K562 (cell line): ENCODE results near the gene ADORA2A. TPM values are rescaled to one million over a fixed set of nuclear protein-coding genes. Genes with fewer than 3 reads are reported as not detected.

ENCODE experiments used
- ATAC-seq: fragments of 200-7000 bp; cut with Tn5 transposase; 3 replicates; pipeline ENCODE4 v1.9.1; 2020; ENCODE audit warnings: moderate library complexity
- BruUV-seq: library from RNA; stranded (reverse); fragments of 400-500 nt; replicated peaks from 2 replicates; lab custom pipeline; 2021; lab: Mats Ljungman, UMichigan
- CTCF ChIA-PET: fragments of 300-600 bp; formaldehyde crosslinking; extraction: SDS; loops from one replicate; lab custom pipeline; 2021; ENCODE audit warnings: low intra/inter-chr PET ratio; lab: Yijun Ruan, JAX
- POLR2A ChIA-PET: fragments of 300-600, 350-650 bp; sonication (Branson Sonifier 250); formaldehyde crosslinking; extraction: SDS; loops from one replicate; lab custom pipeline; 2021; ENCODE audit warnings: antibody characterized with exemption, inconsistent platforms; lab: Yijun Ruan, JAX
- DNase-seq, 4 experiments: peaks; one replicate each; pipeline versions ENCODE4 v3.0.0 to v3.0.0-alpha.2; 2011 to 2018; ENCODE audit warnings: low spot score in 3 of 4, mixed read lengths in 3 of 4; ENCODE audit errors: extremely low read depth in 1 of 4
- FAIRE-seq: peaks from 2 replicates; lab custom pipeline; 2011; peaks lifted over from hg19 to GRCh38; lab: Jason Lieb, UNC
- H2AFZ ChIP-seq: 2 replicates; pipeline ENCODE4 v1.6.0; 2011; ENCODE audit warnings: low read depth, low read length, control low read depth, inconsistent platforms
- H3K27ac ChIP-seq: fragments of 200-600 bp; 3 replicates; pipeline ENCODE4 v1.8.0; 2011; ENCODE audit warnings: low read depth, mild to moderate bottlenecking, control low read depth, inconsistent platforms, low read length, moderate library complexity, mixed read lengths; ENCODE audit errors: extremely low read depth
- H3K27me3 ChIP-seq, 2 experiments: fragments of 300-600 bp in 1 of 2; 2 replicates in 1 of 2; 3 replicates in 1 of 2; pipeline versions ENCODE4 v1.6.0 to v1.8.0; 2011; ENCODE audit warnings: inconsistent platforms in 2 of 2, low read length in 2 of 2, mild to moderate bottlenecking in 1 of 2, mixed read lengths in 1 of 2, moderate library complexity in 1 of 2; ENCODE audit not compliant: control insufficient read depth in 2 of 2, insufficient read depth in 2 of 2
- H3K36me3 ChIP-seq: fragments of 300-600 bp; 3 replicates; pipeline ENCODE4 v1.8.0; 2011; ENCODE audit warnings: mild to moderate bottlenecking, low read length, inconsistent platforms; ENCODE audit not compliant: control insufficient read depth, insufficient read depth
- H3K4me1 ChIP-seq, 2 experiments: fragments of 200-600 bp in 1 of 2; replicated peaks in 1 of 2; 2 replicates in 1 of 2; 3 replicates in 1 of 2; pipeline versions ENCODE4 v1.5.1 to v1.8.0; 2011; ENCODE audit warnings: inconsistent platforms in 2 of 2, low read length in 2 of 2, mild to moderate bottlenecking in 1 of 2, mixed read lengths in 1 of 2, moderate library complexity in 1 of 2; ENCODE audit not compliant: control insufficient read depth in 2 of 2, insufficient read depth in 2 of 2
- H3K4me2 ChIP-seq: 2 replicates; pipeline ENCODE4 v1.6.1; 2011; ENCODE audit warnings: low read length, control low read depth, inconsistent platforms, mixed read lengths; ENCODE audit not compliant: insufficient read depth
- H3K4me3 ChIP-seq: fragments of 200-600 bp; sonication (generic), shearing (Covaris generic); 2 replicates; pipeline ENCODE4 v1.5.1; 2016; ENCODE audit warnings: control low read depth, inconsistent platforms
- H3K79me2 ChIP-seq: fragments of 200-600 bp; 3 replicates; pipeline ENCODE4 v1.8.0; 2011; ENCODE audit warnings: low read length, inconsistent platforms; ENCODE audit not compliant: control insufficient read depth, insufficient read depth
- H3K9ac ChIP-seq, 2 experiments: 2 replicates each; pipeline versions ENCODE4 v1.6.0 to v1.6.1; 2011; ENCODE audit warnings: low read depth in 2 of 2, low read length in 2 of 2, control low read depth in 1 of 2, inconsistent platforms in 1 of 2, mild to moderate bottlenecking in 1 of 2, mixed read lengths in 1 of 2; ENCODE audit not compliant: insufficient read depth in 1 of 2
- H3K9me1 ChIP-seq: one replicate; pipeline ENCODE4 v1.6.0; 2011; ENCODE audit warnings: inconsistent platforms, mild to moderate bottlenecking, low read length, moderate library complexity; ENCODE audit not compliant: control insufficient read depth, insufficient read depth
- H3K9me3 ChIP-seq: replicated peaks from 2 replicates; pipeline ENCODE4 v1.5.1; 2011; ENCODE audit warnings: low read depth, low read length, inconsistent platforms; ENCODE audit not compliant: control insufficient read depth, insufficient read depth
- H4K20me1 ChIP-seq: replicated peaks from 2 replicates; pipeline ENCODE4 v1.6.1; 2011; ENCODE audit warnings: low read length, inconsistent platforms, mixed read lengths; ENCODE audit not compliant: control insufficient read depth, insufficient read depth
- ARNT ChIP-seq, 2 experiments: fragments of 450-650 bp; IDR thresholded peaks; 2 replicates each; pipeline ENCODE4 v1.6.1; 2016; ENCODE audit warnings: mild to moderate bottlenecking in 1 of 2
- BACH1 ChIP-seq: fragments of 200-800 bp; sonication (Bioruptor generic); IDR thresholded peaks from 2 replicates; pipeline ENCODE4 v1.6.1; 2016; ENCODE audit warnings: missing genetic modification characterization, missing compliant biosample characterization
- CHD1 ChIP-seq: fragments of 200-600 bp; sonication (generic); IDR thresholded peaks from one replicate; pipeline ENCODE4 v1.6.1; 2012; ENCODE audit warnings: mild to moderate bottlenecking, moderate library complexity, low read length, inconsistent platforms
- CHD4 ChIP-seq: fragments of 200-600 bp; sonication (generic); IDR thresholded peaks from 3 replicates; pipeline ENCODE4 v1.6.1; 2012; ENCODE audit warnings: low read depth, mild to moderate bottlenecking, mixed read lengths, low read length, inconsistent platforms; ENCODE audit not compliant: insufficient read depth, insufficient replicate concordance, poor library complexity, severe bottlenecking
- CREBBP ChIP-seq: IDR thresholded peaks from one replicate; pipeline ENCODE4 v1.6.1; 2012; ENCODE audit warnings: low read depth, mild to moderate bottlenecking, control low read depth, inconsistent platforms, low read length
- ETV1 ChIP-seq: fragments of 450-650 bp; conservative IDR thresholded peaks from 2 replicates; pipeline ENCODE4 v1.6.1; 2016; ENCODE audit warnings: missing genetic modification characterization, control low read depth, low read depth, missing compliant biosample characterization
- KLF1 ChIP-seq: fragments of 450-650 bp; IDR thresholded peaks from 2 replicates; pipeline ENCODE4 v1.6.1; 2016; ENCODE audit warnings: missing genetic modification characterization, missing compliant biosample characterization
- NELFE ChIP-seq: IDR thresholded peaks from 2 replicates; pipeline ENCODE4 v1.6.1; 2011; ENCODE audit warnings: mild to moderate bottlenecking; ENCODE audit not compliant: insufficient read depth, insufficient read length
- NEUROD1 ChIP-seq: fragments of 150-350 bp; IDR thresholded peaks from 2 replicates; pipeline ENCODE4 v1.6.1; 2014; ENCODE audit warnings: borderline replicate concordance, low read length, low read depth; ENCODE audit not compliant: partially characterized antibody
- NFXL1 ChIP-seq: fragments of 450-650 bp; formaldehyde crosslinking; IDR thresholded peaks from 2 replicates; pipeline ENCODE4 v1.4.0; 2021; ENCODE audit warnings: mild to moderate bottlenecking
- PHB ChIP-seq: fragments of 250-450 bp; sonication (Bioruptor Pico); IDR thresholded peaks from 2 replicates; pipeline ENCODE4 v1.5.0; 2021
- PHTF2 ChIP-seq: fragments of 250-450 bp; sonication (Bioruptor Pico); IDR thresholded peaks from 2 replicates; pipeline ENCODE4 v1.5.0; 2021; ENCODE audit warnings: mild to moderate bottlenecking
- PURB ChIP-seq: sonication (generic); formaldehyde crosslinking; IDR thresholded peaks from 2 replicates; pipeline ENCODE4 v1.9.0; 2021; ENCODE audit warnings: low read depth, mild to moderate bottlenecking, missing genetic modification reagents
- RHOXF2B ChIP-seq: fragments of 250-450 bp; sonication (Bioruptor Pico); conservative IDR thresholded peaks from 2 replicates; pipeline ENCODE4 v1.5.1; 2021
- TCFL5 ChIP-seq: fragments of 250-450 bp; sonication (Bioruptor Pico); conservative IDR thresholded peaks from 2 replicates; pipeline ENCODE4 v1.6.1; 2021; ENCODE audit warnings: mild to moderate bottlenecking, moderate library complexity, matching md5 sums
- ZMIZ1 ChIP-seq, 2 experiments: fragments of 150-350 bp in 1 of 2; IDR thresholded peaks; 2 replicates each; pipeline ENCODE4 v1.6.1; 2012 to 2016; ENCODE audit warnings: low read depth in 2 of 2, low read length in 2 of 2, mild to moderate bottlenecking in 1 of 2, moderate library complexity in 1 of 2
- ZNF165 ChIP-seq: fragments of 250-450 bp; sonication (Bioruptor Pico); IDR thresholded peaks from 2 replicates; pipeline ENCODE4 v1.4.0; 2020; ENCODE audit warnings: borderline replicate concordance
- ZNF316 ChIP-seq: fragments of 450-650 bp; IDR thresholded peaks from 2 replicates; pipeline ENCODE4 v1.6.1; 2016
- ZNF354B ChIP-seq: fragments of 250-450 bp; sonication (Bioruptor Pico); IDR thresholded peaks from 2 replicates; pipeline ENCODE4 v1.4.0; 2020
- ZNF717 ChIP-seq: fragments of 250-450 bp; sonication (Bioruptor Pico); IDR thresholded peaks from 2 replicates; pipeline ENCODE4 v1.5.0; 2021
- WGBS: fragments of 100-300 bp; shearing (Covaris generic); methylation state at CpG from one replicate; pipeline ENCODE4 v1.1.6; 2016; ENCODE audit warnings: low coverage, mixed read lengths; ENCODE audit not compliant: insufficient coverage; ENCODE audit errors: missing lambda C conversion rate; 5-methylcytosine and 5-hydroxymethylcytosine counted together
- in situ Hi-C: fragments of 300-500 bp; cut with MboI; formaldehyde crosslinking; loops from 4 replicates; pipeline ENCODE4 v1.15.0; 2018; ENCODE audit warnings: inconsistent platforms, mixed read lengths
- intact Hi-C: fragments of 100-400 bp; cut with micrococcal nuclease; formaldehyde crosslinking; loops from 2 replicates; pipeline ENCODE4 v1.14.2; 2022
- polyA plus RNA-seq, 8 experiments: library from polyadenylated mRNA; depleted of rRNA in 4 of 8; stranded (reverse) in 5 of 8; unstranded in 3 of 8; fragments of >200 nt; fragmentation: Nextera tagmentation in 2 of 8; fragmentation: Illumina TruSeq in 1 of 8; extraction: Ambion mirVana in 2 of 8; extraction: Trizol in 1 of 8; gene quantifications; 2 replicates each; pipeline versions ENCODE4 v1.2.1 to v1.2.3, GENCODE V29; 2011 to 2014; ENCODE audit warnings: inconsistent platforms in 1 of 8, missing spikeins in 1 of 8
- total RNA-seq, 7 experiments: library from RNA; depleted of rRNA in 6 of 7; stranded (reverse); fragments of >200 nt in 6 of 7; fragmentation: Illumina TruSeq in 2 of 7; extraction: Trizol in 2 of 7; gene quantifications; 2 replicates each; pipeline versions ENCODE4 v1.2.1 to v1.2.3, GENCODE V29; 2011 to 2021; ENCODE audit warnings: low replicate concordance in 1 of 7

Gene ADORA2A
- total and polyA plus RNA-seq, 9 of the 15 experiments (the other 6 are each of a cell fraction or from before 2014, with no cell fraction given), result 0.15 to 2.1 (median 0.66) TPM; not detected in 2

- TF ChIP-seq CHD4, result peak; percentile 64
- TF ChIP-seq RHOXF2B, result no peak
- no peak for TF ChIP-seq NEUROD1
- TF ChIP-seq ZNF165 (CRISPR knock-in tag), result no peak
- no peak for TF ChIP-seq PHB
- TF ChIP-seq, all 486 proteins: peak for 4
Measured at GRCh38 chr22:24451162-24451561, 23.8 kb downstream of the ADORA2A start (continued).

- Histone ChIP-seq H3K79me2 (no peaks in the 10 kb centered on the region), H3K27me3 (no peaks in the 10 kb centered on the region), H3K36me3 (no peaks in the 10 kb centered on the region), H2AFZ (no peak overlapping the region), H3K4me1 (peaks cover 0 to 19% of the 10 kb centered on the region in 2 experiments; a peak in 3 of 5 replicates), H3K4me3 (no peak overlapping the region), H3K4me2 (no peak overlapping the region), H3K9ac (no peak overlapping the region), H4K20me1 (no peaks in the 10 kb centered on the region), H3K9me1 (no peaks in the 10 kb centered on the region), H3K27ac (no peak overlapping the region), H3K9me3 (no peaks in the 10 kb centered on the region)
- intact Hi-C loops (no loop called here), in situ Hi-C loops (no loop called here)
- POLR2A ChIA-PET, result interaction anchor here (2.5 kb wide), 1 partner anchor 10 kb away, joined by 7 read pairs; no protein-coding TSS in a partner anchor
- ATAC-seq, result no peak
- CTCF ChIA-PET, result no interaction called here
- WGBS, result 20% methylated on average over 1 of the region's 1 CpG
- no peak for FAIRE-seq
- no peak for DNase-seq
- no TSS peak for BruUV-seq
- no peak for TF ChIP-seq CREBBP
- no peak for TF ChIP-seq ZNF354B (CRISPR knock-in tag)
- TF ChIP-seq ZNF316, result peak; percentile 71
- TF ChIP-seq PHTF2, result no peak
- TF ChIP-seq ZNF717 (CRISPR knock-in tag), result no peak
- TF ChIP-seq ETV1 (tag), result no peak
- TF ChIP-seq BACH1 (tag), result no peak
- TF ChIP-seq KLF1 (tag), result no peak
- no peak for TF ChIP-seq ZMIZ1 (IDR thresholded peaks at IDR 0.05; ENCODE audit: low read depth in 2 of 2, low read length in 2 of 2)
- no peak for TF ChIP-seq NELFE
- no peak for TF ChIP-seq NFXL1 (CRISPR knock-in tag)
- no peak for TF ChIP-seq CHD1
- TF ChIP-seq TCFL5, result no peak
- no peak for TF ChIP-seq PURB (CRISPR knock-in tag)
- no peak for TF ChIP-seq ARNT (IDR thresholded peaks at IDR 0.05)
Measured at GRCh38 chr22:24453853-24454252, 26.5 kb downstream of the ADORA2A start.
